ENCODE data around the gene DNAH17.

The DNAH17 gene

DNA sequence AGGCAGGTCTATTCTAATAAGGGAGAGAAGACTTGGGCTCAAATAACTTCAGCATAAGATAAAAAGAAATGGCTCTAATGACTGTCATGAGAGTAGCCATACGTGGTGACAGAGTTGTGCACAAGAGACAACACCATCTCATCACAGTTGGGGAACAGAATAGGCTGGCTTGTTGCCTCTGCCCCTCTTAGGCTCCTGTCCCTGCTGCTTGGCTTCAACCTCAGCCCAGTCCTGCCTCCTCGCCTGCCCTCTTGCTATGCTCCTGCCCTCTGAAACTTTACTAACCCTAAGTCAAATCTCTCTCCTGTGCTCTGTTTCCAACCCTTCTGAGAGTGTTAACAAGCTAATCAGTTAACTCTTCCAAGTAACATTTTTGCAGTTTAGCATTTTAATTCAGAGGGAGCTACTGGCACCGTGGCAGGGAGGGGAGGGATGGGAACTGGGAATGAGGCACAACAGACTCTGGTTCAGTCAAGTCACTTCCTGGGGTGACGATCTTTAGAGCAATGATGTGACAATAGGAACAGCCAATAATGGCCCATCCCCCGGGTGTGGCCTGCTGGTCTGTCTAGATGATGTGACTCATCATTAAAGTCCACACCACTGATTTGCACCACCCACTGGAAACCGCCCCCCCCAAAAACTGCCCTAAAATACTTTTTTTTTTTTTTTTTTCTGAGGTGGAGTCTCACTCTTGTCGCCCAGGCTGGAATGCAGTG lies 35.5 kb downstream of the DNAH17 start:
- DNase-seq: no peak

- DNase-seq: no peak
Measured at GRCh38 chr17:78539781-78540180, 37.4 kb downstream of the DNAH17 start.

- no peak for DNase-seq
Measured at GRCh38 chr17:78538033-78538776, 39.0 kb downstream of the DNAH17 start.

GRCh38 chr17:78537217-78537860 lies 39.9 kb downstream of the DNAH17 start:
- no peak for DNase-seq

GRCh38 chr17:78535273-78536197 lies 41.7 kb downstream of the DNAH17 start:
- peak; percentile 89 for DNase-seq

- DNase-seq: no peak
Measured at GRCh38 chr17:78534492-78535272, 42.5 kb downstream of the DNAH17 start.

DNA sequence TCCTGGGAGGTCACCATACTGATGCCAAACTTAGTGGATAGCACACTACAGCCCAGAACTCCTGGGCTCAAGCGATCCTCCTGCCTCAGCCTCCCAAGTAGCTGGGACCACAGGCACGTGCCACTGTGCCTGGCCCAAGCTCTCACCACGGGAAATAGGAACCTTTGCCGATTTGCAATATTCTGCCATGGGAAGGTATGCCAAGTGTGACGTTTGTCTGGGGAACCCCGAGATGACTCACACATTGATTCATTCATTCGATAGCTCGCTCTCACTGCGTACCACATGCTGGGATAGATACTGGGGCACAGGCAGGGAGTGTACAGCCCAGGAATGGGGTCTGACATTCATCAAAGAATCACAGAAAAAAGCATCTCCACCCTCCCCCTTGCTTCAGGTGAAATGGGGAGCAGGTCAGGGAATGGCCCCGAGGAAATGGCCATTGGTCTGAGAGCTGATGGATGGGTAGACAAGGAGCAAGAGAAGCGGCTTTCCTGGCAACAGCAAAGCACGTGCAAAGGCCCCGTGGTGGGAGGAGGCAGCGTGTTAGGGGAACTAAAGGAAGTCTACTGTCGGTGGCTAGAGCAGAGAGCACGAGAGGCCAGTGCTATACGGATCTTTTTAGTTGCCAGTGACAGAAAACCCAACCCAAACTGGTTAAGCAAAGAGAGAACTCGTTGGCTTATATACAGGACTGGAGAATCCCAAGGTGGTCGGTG lies 44.1 kb downstream of the DNAH17 start:
- no peak for DNase-seq

DNA sequence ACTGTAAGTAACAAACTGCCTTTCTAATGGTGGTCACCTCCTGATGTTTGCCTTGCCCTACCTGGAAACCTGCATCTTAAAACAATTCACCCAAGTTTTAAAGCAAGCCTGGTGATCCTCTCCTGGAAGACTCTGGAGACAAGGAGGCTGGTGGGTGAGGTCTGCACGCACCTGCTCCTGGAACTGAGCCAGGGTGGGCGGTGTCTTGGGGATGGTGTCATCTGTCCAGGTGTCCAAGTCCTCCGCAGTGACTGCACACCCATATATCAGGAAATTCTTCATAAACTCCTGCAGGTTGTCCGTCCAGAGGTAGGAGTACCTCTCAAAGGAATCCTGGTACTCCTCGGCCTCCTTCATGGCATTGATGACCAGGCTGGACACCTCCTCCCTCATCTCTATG lies 44.9 kb downstream of the DNAH17 start:
- no peak for DNase-seq

DNA sequence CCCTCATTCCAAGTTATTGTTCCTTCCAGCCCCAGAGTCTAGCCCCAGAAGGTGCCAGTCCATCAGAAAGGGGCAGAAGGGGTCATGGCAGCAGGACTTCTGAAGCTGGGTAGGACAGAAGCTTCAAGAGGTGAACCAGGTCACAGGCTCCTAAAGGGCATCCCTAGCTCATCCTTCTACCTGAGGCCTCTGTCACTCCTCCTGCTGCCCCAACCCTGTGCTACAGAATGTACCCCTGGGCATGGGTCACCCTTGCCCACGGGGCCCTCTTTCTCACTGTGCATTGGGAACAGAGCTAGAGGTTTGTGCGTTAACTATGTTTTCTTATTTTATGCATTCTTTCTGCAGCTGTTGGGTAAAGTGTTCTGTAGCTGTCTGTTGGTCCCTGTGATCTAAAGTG lies 46.5 kb downstream of the DNAH17 start:
- no peak for DNase-seq

GRCh38 chr17:78529871-78530670 lies 47.1 kb downstream of the DNAH17 start:
- peak; percentile 69 for DNase-seq

DNA sequence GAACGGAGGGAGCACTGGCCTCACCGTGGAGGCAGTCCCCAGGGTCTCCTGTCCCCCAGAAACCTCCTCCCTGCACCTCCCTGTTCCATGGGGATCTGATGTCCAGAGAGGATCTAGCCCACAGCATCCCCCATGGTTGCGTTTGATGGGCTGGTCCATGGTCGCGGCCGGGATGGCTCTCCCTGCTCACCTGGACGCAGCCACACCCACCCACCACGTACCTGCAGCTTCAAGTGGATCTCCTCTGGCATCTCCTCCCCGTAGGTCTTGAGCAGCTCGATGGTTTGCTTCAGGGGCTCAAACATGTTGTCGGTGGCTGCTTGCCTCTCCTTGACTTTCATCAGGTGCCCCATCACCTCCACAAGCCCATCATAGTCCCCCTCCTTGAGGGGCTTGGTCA lies 47.9 kb downstream of the DNAH17 start:
- DNase-seq: no peak

DNA sequence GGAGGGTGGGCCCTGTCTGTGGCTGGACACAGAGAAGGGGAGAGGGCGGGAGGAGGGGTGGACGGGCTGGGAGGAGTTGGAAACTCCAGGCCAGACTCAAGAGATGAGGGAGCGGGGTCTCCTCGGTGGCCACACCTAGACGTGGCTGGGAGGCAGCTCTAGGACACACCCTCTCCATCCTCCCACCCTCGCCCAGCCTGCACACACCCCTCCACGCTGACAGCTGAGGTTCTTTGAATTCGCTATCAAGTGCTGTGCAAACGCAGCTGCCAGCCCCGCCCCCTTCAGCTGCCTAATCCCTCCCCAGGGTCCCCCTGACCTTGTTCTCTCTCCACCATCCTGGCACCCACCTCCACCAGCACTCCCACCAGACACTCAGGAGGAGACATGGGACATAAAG lies 48.7 kb downstream of the DNAH17 start:
- peak; percentile 58 for DNase-seq

GRCh38 chr17:78527345-78527744 lies 49.9 kb downstream of the DNAH17 start:
- DNase-seq: no peak

DNA sequence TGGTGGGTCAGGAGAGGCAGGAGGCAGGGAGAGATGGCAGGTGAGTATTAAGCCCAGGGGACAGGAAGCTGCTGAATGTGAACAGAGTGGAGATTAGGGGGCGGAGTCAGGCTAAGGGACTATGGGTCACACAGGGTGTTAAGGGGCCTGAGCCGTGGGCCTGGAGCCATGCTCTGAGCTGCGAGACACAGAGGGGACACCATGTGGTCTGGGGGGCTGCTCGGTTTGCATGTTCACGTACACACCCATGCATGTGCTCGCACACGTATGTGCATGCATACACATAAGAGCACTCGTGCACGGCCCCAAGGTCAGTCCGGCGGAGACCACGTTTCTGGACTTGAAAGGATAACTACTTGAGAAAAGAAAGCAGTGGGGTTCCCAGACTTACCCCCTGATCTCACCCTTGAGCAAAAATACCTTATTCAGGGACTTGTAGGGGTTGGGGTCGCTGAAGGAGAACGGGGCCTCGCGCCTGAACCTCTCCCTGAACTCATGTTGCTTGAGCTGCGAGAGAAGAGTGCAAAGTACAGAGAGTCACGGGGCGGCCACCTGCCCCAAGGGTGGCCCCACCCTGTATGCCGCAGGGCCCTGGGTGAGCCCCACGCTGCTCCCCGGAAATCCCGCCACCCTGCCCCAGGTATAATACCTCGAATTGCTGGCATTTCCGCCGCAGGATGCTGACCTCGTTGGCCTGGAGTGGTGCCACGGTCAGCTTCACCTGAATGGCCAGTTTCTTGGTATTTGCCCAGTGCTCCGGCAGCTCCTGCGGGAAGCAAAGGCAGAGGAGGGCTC lies 50.8 kb downstream of the DNAH17 start:
- DNase-seq: no peak

DNA sequence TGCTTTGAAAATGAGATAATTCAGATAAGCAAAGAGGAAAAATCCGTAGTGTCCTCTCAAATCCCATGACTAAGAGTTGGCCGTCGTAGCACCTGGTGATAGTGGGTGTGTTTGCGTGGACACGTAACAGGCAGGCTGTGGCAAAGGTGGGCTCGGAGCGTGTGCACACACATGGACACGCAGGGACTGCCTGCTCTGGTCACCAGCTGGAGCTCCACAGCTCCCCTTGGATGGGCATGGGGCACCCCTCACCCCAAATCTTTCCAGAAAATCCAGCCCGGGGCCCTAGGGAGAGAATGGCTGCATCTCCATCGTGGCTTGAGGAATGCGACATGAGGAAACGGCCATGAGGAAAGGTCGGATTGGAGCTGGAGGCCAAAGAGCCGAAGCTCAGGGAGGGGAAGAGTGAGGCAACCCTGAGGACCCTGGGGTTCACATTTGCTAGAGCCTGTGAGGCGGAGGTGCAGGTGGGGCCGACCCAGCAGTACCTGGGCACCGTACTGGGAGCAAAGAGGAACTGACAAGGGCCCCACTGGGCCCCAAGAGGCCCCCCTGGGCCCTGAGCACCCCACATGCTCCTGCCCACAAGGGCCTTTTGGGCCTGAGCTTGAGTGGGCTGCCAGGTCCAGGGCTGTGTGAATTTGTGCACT lies 51.6 kb downstream of the DNAH17 start:
- no peak for DNase-seq

DNA sequence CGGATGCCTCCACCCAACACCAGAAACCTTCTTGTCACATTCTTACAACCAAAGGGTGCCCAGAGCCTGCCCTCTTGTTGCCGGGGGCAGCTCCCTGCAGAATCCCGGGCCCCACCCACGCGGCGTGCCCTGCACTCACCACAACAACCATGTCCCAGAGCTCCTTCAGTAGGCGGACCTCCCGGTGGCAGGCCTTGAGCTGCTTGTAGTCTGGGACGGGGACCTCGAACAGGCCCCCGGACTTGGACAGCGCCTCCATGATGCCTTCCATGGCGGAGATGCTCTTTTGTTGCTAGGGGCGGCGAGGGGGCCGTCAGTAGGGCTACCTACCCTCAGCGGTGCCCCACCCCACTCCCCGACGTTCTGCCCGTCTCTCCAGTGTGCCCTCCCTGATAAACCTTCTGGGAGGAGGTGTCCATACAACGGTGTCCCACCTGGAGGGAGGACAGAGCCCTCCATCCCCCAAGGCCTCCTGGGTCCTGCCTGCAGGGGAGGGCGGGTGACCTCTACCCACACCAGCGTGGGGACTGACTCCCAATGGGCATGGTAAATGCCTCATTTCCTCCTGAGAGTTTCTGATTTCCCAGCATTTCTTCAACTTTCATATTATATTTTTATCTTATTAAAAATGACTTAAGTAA lies 52.2 kb downstream of the DNAH17 start:
- no peak for DNase-seq

- no peak for DNase-seq
Measured at GRCh38 chr17:78523934-78524655, 53.1 kb downstream of the DNAH17 start.

Data from NCI-H748 treated with DMSO at 0.1 percent for 48 hours (cell line).